HG03558 (cell line): ENCODE measurements around the gene REM1.
"Not testable (repeated sequence)": the region's sequence is repeated elsewhere in the genome, so short reads cannot be mapped to it uniquely, and the experiment has no call there.

Experiments used
- ATAC-seq: cut with Tn5 transposase; IDR thresholded peaks from one replicate; pipeline ENCODE4 v1.9.1; 2021; ENCODE audit warnings: moderate number of reproducible peaks; ENCODE audit not compliant: unreplicated experiment; ENCODE audit errors: extremely low read depth

Gene REM1

DNA sequence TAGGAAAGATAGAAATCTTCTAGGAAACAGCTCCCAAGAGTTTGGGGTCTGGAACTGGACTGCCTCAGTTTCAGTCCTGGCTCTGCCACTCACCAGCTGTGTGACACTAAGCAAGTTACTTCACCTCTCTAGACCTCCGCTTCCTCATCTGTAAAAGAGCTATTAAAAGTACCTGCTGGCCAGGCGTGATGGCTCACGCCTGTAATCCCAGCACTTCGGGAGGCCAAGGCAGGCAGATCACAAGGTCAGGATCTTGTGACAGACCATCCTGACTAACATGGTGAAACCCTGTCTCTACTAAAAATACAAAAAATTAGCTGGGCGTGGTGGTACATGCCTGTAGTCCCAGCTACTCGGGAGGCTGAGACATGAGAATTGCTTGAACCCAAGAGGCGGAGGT, 46.2 kb downstream of the REM1 start:
- ATAC-seq = not testable (repeated sequence)

DNA sequence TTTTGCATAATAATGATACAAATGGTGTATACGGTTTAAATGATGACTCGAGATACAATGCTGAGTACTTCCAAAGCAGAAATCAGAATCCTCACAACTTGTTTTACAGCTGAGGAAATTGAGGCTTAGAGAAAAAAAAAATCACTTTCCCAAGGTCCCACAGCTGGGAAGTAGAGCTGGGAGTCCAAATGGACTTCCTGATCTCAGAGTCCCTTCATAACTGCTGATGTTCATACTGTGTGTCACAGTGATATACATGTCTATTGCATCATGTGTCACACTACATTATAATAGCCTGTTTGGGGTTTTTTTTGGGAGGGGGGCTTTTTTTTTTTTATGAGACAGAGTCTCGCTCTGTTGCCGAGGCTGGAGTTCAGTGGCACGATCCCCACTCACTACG, 47.6 kb downstream of the REM1 start:
- ATAC-seq = no peak

DNA sequence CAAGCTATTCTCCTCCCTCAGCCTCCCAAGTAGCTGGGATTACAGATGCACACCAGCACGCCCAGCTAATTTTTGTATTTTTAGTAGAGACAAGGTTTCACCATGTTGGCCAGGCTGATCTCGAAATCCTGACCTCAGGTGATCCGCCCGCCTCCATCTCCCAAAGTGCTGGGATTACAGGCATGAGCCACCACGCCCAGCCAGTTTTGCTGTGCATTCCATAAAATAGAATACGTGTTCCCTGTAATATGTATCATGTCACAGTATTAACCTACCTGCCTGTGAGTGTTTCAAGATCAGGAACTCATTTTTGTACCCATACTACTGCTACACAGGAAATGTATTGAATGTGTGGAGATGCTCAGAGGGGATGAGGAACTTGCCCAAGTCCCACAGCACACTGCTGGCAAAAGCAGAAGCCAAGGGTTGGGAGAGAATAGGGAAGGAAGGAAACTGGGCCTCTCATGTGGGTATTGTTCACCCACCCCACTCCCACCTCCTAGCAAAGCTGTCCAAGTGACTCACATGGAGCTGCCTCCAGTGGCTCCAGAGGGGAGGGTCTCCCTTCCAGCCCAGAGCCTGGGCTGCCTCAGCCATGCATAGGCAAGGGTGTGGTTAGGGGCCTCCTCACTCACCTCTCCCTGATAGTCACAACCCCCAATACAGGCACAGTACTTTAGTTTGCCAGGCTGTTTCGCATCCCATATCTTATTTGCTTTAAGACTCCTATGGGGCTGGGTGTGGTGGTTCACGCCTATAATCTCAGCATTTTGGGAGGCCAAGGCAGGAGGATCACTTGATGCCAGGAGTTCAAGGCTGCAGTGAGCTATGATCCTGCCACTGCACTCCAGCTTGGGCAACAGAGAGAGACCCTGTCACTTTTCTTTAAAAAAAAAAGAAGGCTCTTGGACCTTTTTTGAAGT, 48.5 kb downstream of the REM1 start:
- no peak for ATAC-seq

DNA sequence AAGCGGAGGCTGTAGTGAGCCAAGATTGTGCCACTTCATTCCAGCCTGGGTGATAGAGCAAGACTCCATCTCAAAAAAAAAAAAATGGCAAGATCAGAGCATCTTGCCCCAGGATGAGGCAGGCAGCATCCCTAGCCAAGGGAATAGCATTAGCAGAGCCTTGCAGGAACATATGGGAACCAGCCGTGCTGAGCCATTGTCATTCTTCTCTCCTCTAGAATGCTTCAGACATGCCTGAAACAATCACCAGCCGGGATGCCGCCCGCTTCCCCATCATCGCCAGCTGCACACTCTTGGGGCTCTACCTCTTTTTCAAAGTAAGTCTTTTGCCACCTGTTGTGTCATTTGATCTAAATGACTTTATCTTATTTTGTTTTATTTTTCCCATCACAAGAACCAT, 52.2 kb downstream of the REM1 start:
- no peak for ATAC-seq
